Measurements from ENCODE around the gene NCKAP5.

DNA sequence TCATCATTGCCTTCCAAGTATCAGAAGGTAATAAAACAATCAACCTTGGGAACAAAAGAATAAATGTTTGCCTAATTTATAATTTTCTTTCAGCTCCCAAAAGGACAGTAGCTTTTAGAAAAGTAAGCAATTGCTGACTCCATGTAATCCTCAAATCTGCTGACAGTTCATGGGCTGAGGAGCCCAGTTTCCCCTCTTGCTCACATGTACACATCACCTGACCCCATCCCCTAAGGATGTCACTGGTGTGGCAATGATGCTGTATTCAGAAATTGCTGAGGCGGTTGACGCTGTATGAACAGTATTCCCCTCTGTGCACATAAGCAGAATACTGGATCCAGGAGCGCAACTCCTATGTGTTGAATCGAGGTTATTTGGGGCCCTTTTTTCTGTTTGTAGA is 842.1 kb downstream of the NCKAP5 start:
- TF ChIP-seq, protein P1, sequence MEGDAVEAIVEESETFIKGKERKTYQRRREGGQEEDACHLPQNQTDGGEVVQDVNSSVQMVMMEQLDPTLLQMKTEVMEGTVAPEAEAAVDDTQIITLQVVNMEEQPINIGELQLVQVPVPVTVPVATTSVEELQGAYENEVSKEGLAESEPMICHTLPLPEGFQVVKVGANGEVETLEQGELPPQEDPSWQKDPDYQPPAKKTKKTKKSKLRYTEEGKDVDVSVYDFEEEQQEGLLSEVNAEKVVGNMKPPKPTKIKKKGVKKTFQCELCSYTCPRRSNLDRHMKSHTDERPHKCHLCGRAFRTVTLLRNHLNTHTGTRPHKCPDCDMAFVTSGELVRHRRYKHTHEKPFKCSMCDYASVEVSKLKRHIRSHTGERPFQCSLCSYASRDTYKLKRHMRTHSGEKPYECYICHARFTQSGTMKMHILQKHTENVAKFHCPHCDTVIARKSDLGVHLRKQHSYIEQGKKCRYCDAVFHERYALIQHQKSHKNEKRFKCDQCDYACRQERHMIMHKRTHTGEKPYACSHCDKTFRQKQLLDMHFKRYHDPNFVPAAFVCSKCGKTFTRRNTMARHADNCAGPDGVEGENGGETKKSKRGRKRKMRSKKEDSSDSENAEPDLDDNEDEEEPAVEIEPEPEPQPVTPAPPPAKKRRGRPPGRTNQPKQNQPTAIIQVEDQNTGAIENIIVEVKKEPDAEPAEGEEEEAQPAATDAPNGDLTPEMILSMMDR (IDR thresholded peaks at IDR 0.05; ENCODE audit: borderline replicate concordance, extremely low read depth, low read length, poor library complexity, severe bottlenecking), result no peak
- no peak for TF ChIP-seq EZH2 (IDR thresholded peaks at IDR 0.05; ENCODE audit: borderline replicate concordance, low read depth, low read length, severe bottlenecking)

All from DND-41 (cell line).